GM12801 (cell line): ENCODE data around the gene USP3.

ENCODE experiments used
- CTCF ChIP-seq: IDR thresholded peaks from one replicate; pipeline ENCODE4 v1.5.1; 2011; ENCODE audit warnings: control low read depth; ENCODE audit not compliant: insufficient read length; ENCODE audit errors: extremely low read depth

The USP3 gene

GRCh38 chr15:63478243-63478642 is 26.1 kb upstream of the USP3 start:
- no peak for TF ChIP-seq CTCF

GRCh38 chr15:63480441-63480821 is 24.0 kb upstream of the USP3 start:
- TF ChIP-seq CTCF = no peak

- TF ChIP-seq CTCF = no peak
These were observed 23.1 kb upstream of the USP3 start for GRCh38 chr15:63481105-63481810.

- TF ChIP-seq CTCF = no peak
These were observed 21.5 kb upstream of the USP3 start for GRCh38 chr15:63482874-63483323.

GRCh38 chr15:63483521-63484371 is 20.6 kb upstream of the USP3 start:
- TF ChIP-seq CTCF = no peak

GRCh38 chr15:63484433-63485186 is 19.8 kb upstream of the USP3 start:
- TF ChIP-seq CTCF = no peak
